Neuronal stem cell (in vitro differentiated cells): ENCODE measurements around the gene SRXN1.

Source experiments
- DNase-seq: peaks from one replicate; pipeline ENCODE4 v3.0.0-alpha.2; 2013; ENCODE audit warnings: low spot score
- H2AFZ ChIP-seq: one replicate; pipeline ENCODE4 v1.6.1; 2013; ENCODE audit warnings: mild to moderate bottlenecking, low read length, inconsistent platforms
- H2AK5ac ChIP-seq: 2 replicates; pipeline ENCODE4 v1.6.1; 2013; ENCODE audit warnings: low read depth, mild to moderate bottlenecking, inconsistent platforms, low read length, moderate library complexity, mixed read lengths
- H2BK120ac ChIP-seq: 2 replicates; pipeline ENCODE4 v1.6.1; 2013; ENCODE audit warnings: low read depth, mild to moderate bottlenecking, inconsistent platforms, low read length, moderate library complexity, mixed read lengths
- H2BK12ac ChIP-seq: one replicate; pipeline ENCODE4 v1.6.1; 2013; ENCODE audit warnings: low read length, inconsistent platforms
- H2BK15ac ChIP-seq: 2 replicates; pipeline ENCODE4 v1.6.1; 2013; ENCODE audit warnings: mild to moderate bottlenecking, low read length, inconsistent platforms, mixed read lengths
- H2BK5ac ChIP-seq: one replicate; pipeline ENCODE4 v1.6.1; 2013; ENCODE audit warnings: inconsistent platforms, mild to moderate bottlenecking, low read length, moderate library complexity
- H3K14ac ChIP-seq: one replicate; pipeline ENCODE4 v1.6.1; 2013; ENCODE audit warnings: low read length, inconsistent platforms
- H3K18ac ChIP-seq: 2 replicates; pipeline ENCODE4 v1.6.1; 2013; ENCODE audit warnings: low read length, inconsistent platforms
- H3K23ac ChIP-seq: 2 replicates; pipeline ENCODE4 v1.6.1; 2013; ENCODE audit warnings: low read depth, mild to moderate bottlenecking, mixed read lengths, low read length, inconsistent platforms; ENCODE audit not compliant: poor library complexity
- H3K27ac ChIP-seq: replicated peaks from 3 replicates; pipeline ENCODE4 v1.5.1; 2013; ENCODE audit warnings: low read length, inconsistent platforms
- H3K27me3 ChIP-seq, 3 experiments: 2 replicates each; pipeline ENCODE4 v1.6.1; 2013; ENCODE audit warnings: low read length in 3 of 3, mild to moderate bottlenecking in 2 of 3, inconsistent platforms in 1 of 3, low read depth in 1 of 3, mixed read lengths in 1 of 3, moderate library complexity in 1 of 3; ENCODE audit not compliant: control insufficient read depth in 3 of 3, insufficient read depth in 3 of 3
- H3K36me3 ChIP-seq, 2 donors: replicated peaks in 1 of 2; 2 replicates each; pipeline ENCODE4 v1.6.1; 2013; ENCODE audit warnings: low read length in 2 of 2; ENCODE audit not compliant: control insufficient read depth in 2 of 2, insufficient read depth in 2 of 2
- H3K4ac ChIP-seq: 2 replicates; pipeline ENCODE4 v1.6.1; 2013; ENCODE audit warnings: inconsistent platforms, mild to moderate bottlenecking, low read length, moderate library complexity
- H3K4me1 ChIP-seq, 2 donors: 1 replicate in 1 of 2; 2 replicates in 1 of 2; pipeline ENCODE4 v1.6.1; 2013; ENCODE audit warnings: low read length in 2 of 2, low read depth in 1 of 2; ENCODE audit not compliant: control insufficient read depth in 2 of 2, insufficient read depth in 1 of 2
- H3K4me2 ChIP-seq: one replicate; pipeline ENCODE4 v1.6.1; 2013; ENCODE audit warnings: mild to moderate bottlenecking, low read length, inconsistent platforms; ENCODE audit not compliant: insufficient read depth, poor library complexity, severe bottlenecking
- H3K4me3 ChIP-seq, 2 donors: 2 replicates each; pipeline ENCODE4 v1.5.1; 2013; ENCODE audit warnings: low read length in 2 of 2, mild to moderate bottlenecking in 2 of 2, inconsistent platforms in 1 of 2, moderate library complexity in 1 of 2
- H3K79me1 ChIP-seq: one replicate; pipeline ENCODE4 v1.6.1; 2013; ENCODE audit warnings: low read depth, mild to moderate bottlenecking, inconsistent platforms, low read length, moderate library complexity
- H3K9ac ChIP-seq: one replicate; pipeline ENCODE4 v1.6.1; 2013; ENCODE audit warnings: mild to moderate bottlenecking, low read depth, low read length, inconsistent platforms; ENCODE audit not compliant: poor library complexity
- H3K9me3 ChIP-seq, 2 donors: replicated peaks in 1 of 2; 2 replicates each; pipeline versions ENCODE3 to v1.6.1; 2013; ENCODE audit warnings: low read length in 2 of 2, mild to moderate bottlenecking in 2 of 2, inconsistent platforms in 1 of 2, low read depth in 1 of 2, mixed read lengths in 1 of 2, moderate library complexity in 1 of 2; ENCODE audit not compliant: control insufficient read depth in 2 of 2, insufficient read depth in 1 of 2
- H4K8ac ChIP-seq: one replicate; pipeline ENCODE4 v1.6.1; 2013; ENCODE audit warnings: low read depth, mild to moderate bottlenecking, inconsistent platforms, low read length, moderate library complexity
- H4K91ac ChIP-seq: one replicate; pipeline ENCODE4 v1.6.1; 2013; ENCODE audit warnings: low read length, low read depth, mild to moderate bottlenecking, inconsistent platforms; ENCODE audit not compliant: poor library complexity
- WGBS, 2 donors: extraction: QIAGEN DNeasy Blood & Tissue Kit; methylation state at CpG; one replicate each; pipeline ENCODE4 v1.1.7; 2013; ENCODE audit warnings: missing lambda C conversion rate in 2 of 2, mixed read lengths in 1 of 2; ENCODE audit not compliant: insufficient read length in 2 of 2, insufficient replicate concordance in 1 of 2; ENCODE audit errors: extremely low coverage in 2 of 2; 5-methylcytosine and 5-hydroxymethylcytosine counted together

SRXN1 gene

GRCh38 chr20:625360-625932 is 27.6 kb downstream of the SRXN1 start:
- Histone ChIP-seq H3K4me2 (no peak overlapping the region), H3K18ac (no peak overlapping the region), H3K36me3 (no peaks in the 10 kb centered on the region), H3K9me3 (no peaks in the 10 kb centered on the region), H3K27ac (no peak overlapping the region), H4K8ac (no peak overlapping the region), H3K4ac (no peak overlapping the region), H2BK5ac (no peak overlapping the region), H3K79me1 (no peaks in the 10 kb centered on the region), H2BK15ac (no peak overlapping the region), H3K9ac (no peak overlapping the region), H4K91ac (no peak overlapping the region), H3K27me3 (peaks cover 0 to 29% (median 0%) of the 10 kb centered on the region in 3 experiments), H3K4me3 (no peak overlapping the region), H2BK120ac (no peak overlapping the region), H2AK5ac (no peak overlapping the region), H3K14ac (no peak overlapping the region), H2BK12ac (no peak overlapping the region), H3K4me1 (peaks cover 0 to 5% of the 10 kb centered on the region in 2 donors), H2AFZ (no peak overlapping the region), H3K23ac (no peak overlapping the region)
- DNase-seq, result no peak
- WGBS, 2 donors, result no CpG with 5 or more reads among the region's 4 CpGs

- H2AK5ac ChIP-seq, result no peak overlapping the region
- H3K4ac ChIP-seq, result no peak overlapping the region
- no peak overlapping the region for H3K4me3 ChIP-seq
- H3K4me1 ChIP-seq, result peaks cover 0 to 6% of the 10 kb centered on the region in 2 donors
- no peak overlapping the region for H2AFZ ChIP-seq
- no peak overlapping the region for H4K91ac ChIP-seq
- H3K18ac ChIP-seq, result no peak overlapping the region
- H3K79me1 ChIP-seq, result no peaks in the 10 kb centered on the region
- no peak for DNase-seq
- no peak overlapping the region for H3K23ac ChIP-seq
- no peaks in the 10 kb centered on the region for H3K36me3 ChIP-seq
- H3K14ac ChIP-seq, result no peak overlapping the region
- H2BK120ac ChIP-seq, result no peak overlapping the region
- peaks cover 0 to 36% (median 0%) of the 10 kb centered on the region in 3 experiments for H3K27me3 ChIP-seq
- WGBS, 2 donors, result no CpG with 5 or more reads among the region's 4 CpGs
- H3K9ac ChIP-seq, result no peak overlapping the region
- H2BK15ac ChIP-seq, result no peak overlapping the region
- H2BK12ac ChIP-seq, result no peak overlapping the region
- H2BK5ac ChIP-seq, result no peak overlapping the region
- no peak overlapping the region for H3K4me2 ChIP-seq
- no peak overlapping the region for H4K8ac ChIP-seq
- no peaks in the 10 kb centered on the region for H3K9me3 ChIP-seq
- H3K27ac ChIP-seq, result no peak overlapping the region
Measured at GRCh38 chr20:623704-624103, 29.3 kb downstream of the SRXN1 start.

DNA sequence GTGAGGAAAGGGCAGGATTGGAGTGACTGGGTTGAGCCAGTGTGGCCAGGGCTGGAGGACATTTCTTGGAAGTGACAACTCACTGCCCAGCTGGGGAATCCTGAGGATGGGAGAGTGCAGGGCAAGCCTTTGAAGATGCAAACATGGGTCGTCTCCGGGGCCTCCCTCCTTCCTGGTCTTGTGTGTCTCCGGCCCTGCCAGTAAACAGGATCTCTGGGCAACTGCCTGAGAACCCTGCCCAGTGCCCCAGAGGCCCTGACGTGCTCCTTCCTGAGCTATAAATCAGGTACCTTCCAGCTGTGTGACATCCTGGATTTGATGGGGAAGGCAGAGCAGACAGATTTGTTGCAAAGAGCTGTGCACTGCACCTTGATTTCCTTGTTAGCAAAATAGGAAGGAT is 30.0 kb downstream of the SRXN1 start:
- Histone ChIP-seq H2AK5ac (no peak overlapping the region), H3K23ac (no peak overlapping the region), H4K91ac (no peak overlapping the region), H2BK120ac (no peak overlapping the region), H2BK15ac (no peak overlapping the region), H3K27ac (no peak overlapping the region), H3K27me3 (peaks cover 0 to 33% (median 0%) of the 10 kb centered on the region in 3 experiments), H3K9me3 (peaks cover 1 to 4% of the 10 kb centered on the region in 2 donors), H2AFZ (no peak overlapping the region), H3K4me2 (no peak overlapping the region), H3K14ac (no peak overlapping the region), H3K4me1 (peaks cover 0 to 6% of the 10 kb centered on the region in 2 donors), H3K18ac (no peak overlapping the region), H3K4ac (no peak overlapping the region), H2BK12ac (no peak overlapping the region), H3K36me3 (no peaks in the 10 kb centered on the region), H4K8ac (no peak overlapping the region), H2BK5ac (no peak overlapping the region), H3K9ac (no peak overlapping the region), H3K79me1 (no peaks in the 10 kb centered on the region), H3K4me3 (no peak overlapping the region)
- WGBS, 2 donors, result no CpG with 5 or more reads among the region's 4 CpGs
- no peak for DNase-seq

GRCh38 chr20:622161-622560 is 30.8 kb downstream of the SRXN1 start:
- no peak overlapping the region for H4K91ac ChIP-seq
- no peak overlapping the region for H3K4ac ChIP-seq
- H3K18ac ChIP-seq, result no peak overlapping the region
- no CpG with 5 or more reads among the region's 7 CpGs for WGBS, 2 donors
- H3K14ac ChIP-seq, result no peak overlapping the region
- no peak overlapping the region for H3K27ac ChIP-seq
- no peak overlapping the region for H3K4me3 ChIP-seq
- no peak overlapping the region for H3K9ac ChIP-seq
- H2BK5ac ChIP-seq, result no peak overlapping the region
- H2BK15ac ChIP-seq, result no peak overlapping the region
- peaks cover 0 to 27% (median 0%) of the 10 kb centered on the region in 3 experiments for H3K27me3 ChIP-seq
- DNase-seq, result no peak
- H3K4me1 ChIP-seq, result peaks cover 0 to 6% of the 10 kb centered on the region in 2 donors
- H3K9me3 ChIP-seq, result peaks cover 3 to 7% of the 10 kb centered on the region in 2 donors
- H2AK5ac ChIP-seq, result no peak overlapping the region
- H2AFZ ChIP-seq, result no peak overlapping the region
- no peaks in the 10 kb centered on the region for H3K36me3 ChIP-seq
- H3K4me2 ChIP-seq, result no peak overlapping the region
- no peak overlapping the region for H4K8ac ChIP-seq
- no peak overlapping the region for H2BK120ac ChIP-seq
- H3K23ac ChIP-seq, result no peak overlapping the region
- no peaks in the 10 kb centered on the region for H3K79me1 ChIP-seq
- H2BK12ac ChIP-seq, result no peak overlapping the region
